Colonic mucosa (tissue), 4 donors: ENCODE data around the gene CARMIL1. TPM values are rescaled to one million over a fixed set of nuclear protein-coding genes. Genes with fewer than 3 reads are reported as not detected.

Source experiments
- DNase-seq: peaks from one replicate; pipeline ENCODE4 v3.0.0-alpha.2; 2020
- H3K27ac ChIP-seq: fragments of 200-600 bp; one replicate; pipeline ENCODE4 v1.8.0; 2021
- H3K27me3 ChIP-seq: fragments of 200-600 bp; one replicate; pipeline ENCODE4 v1.8.0; 2021
- H3K36me3 ChIP-seq: fragments of 200-600 bp; one replicate; pipeline ENCODE4 v1.8.0; 2021
- H3K4me1 ChIP-seq: fragments of 200-600 bp; one replicate; pipeline ENCODE4 v1.8.0; 2021; ENCODE audit warnings: mild to moderate bottlenecking
- H3K4me3 ChIP-seq: fragments of 200-600 bp; one replicate; pipeline ENCODE4 v1.8.0; 2021
- H3K9ac ChIP-seq, 2 donors: one replicate each; pipeline ENCODE4 v1.7.0; 2013; ENCODE audit warnings: control low read depth in 2 of 2, low read depth in 2 of 2, low read length in 2 of 2
- H3K9me3 ChIP-seq: fragments of 200-600 bp; one replicate; pipeline ENCODE4 v1.8.0; 2021
- intact Hi-C: fragments of 100-400 bp; cut with DNase I; formaldehyde crosslinking; loops from one replicate; pipeline ENCODE4 v1.14.1; 2022
- total RNA-seq, 2 donors: library from RNA; stranded (reverse); fragmentation: NEBNext Ultra II Directional in 1 of 2; extraction: Animal tissue kit (Norgen Biotek cat#: 25700) in 1 of 2; gene quantifications; one replicate each; pipeline ENCODE4 v1.2.1, GENCODE V29; 2021
- TF ChIP-seq, protein P1 (sequence below): fragments of 200-600 bp; IDR thresholded peaks from one replicate; pipeline ENCODE4 v1.8.0; 2022; ENCODE audit warnings: antibody characterized with exemption, mild to moderate bottlenecking
- donor health status: healthy.
- donor health status: DM: no; HTN: no; CAD: no.
- donor health status: DM: no; HTN: no; CAD: no.

Gene CARMIL1
- total RNA-seq, 2 donors from 2014 or later, result 38.6 to 50.2 TPM

DNA sequence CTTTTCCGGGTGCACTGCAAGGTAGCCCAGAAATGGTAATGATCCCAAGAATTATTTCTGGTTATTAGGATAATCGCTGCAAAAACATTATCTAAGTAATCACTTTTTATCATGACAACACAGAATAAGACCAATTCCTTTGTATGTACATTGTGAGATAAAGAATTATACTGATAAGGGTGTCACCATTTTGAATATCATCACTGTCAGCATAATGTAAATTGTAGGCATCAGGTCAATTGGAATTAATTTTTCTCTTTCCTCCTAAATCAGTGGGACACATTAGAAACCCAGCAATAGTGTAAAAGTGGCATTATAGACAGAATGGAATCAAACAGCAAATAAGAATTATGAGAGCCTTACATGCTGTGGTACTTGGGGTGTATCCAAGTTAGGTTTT, 189.7 kb downstream of the CARMIL1 start:
- no peaks in the 10 kb centered on the region for H3K27me3 ChIP-seq
- no peak overlapping the region for H3K9ac ChIP-seq
- intact Hi-C loops, result no loop called here
- H3K9me3 ChIP-seq, result no peaks in the 10 kb centered on the region
- H3K27ac ChIP-seq, result no peak overlapping the region
- DNase-seq, result no peak
- TF ChIP-seq, protein P1, sequence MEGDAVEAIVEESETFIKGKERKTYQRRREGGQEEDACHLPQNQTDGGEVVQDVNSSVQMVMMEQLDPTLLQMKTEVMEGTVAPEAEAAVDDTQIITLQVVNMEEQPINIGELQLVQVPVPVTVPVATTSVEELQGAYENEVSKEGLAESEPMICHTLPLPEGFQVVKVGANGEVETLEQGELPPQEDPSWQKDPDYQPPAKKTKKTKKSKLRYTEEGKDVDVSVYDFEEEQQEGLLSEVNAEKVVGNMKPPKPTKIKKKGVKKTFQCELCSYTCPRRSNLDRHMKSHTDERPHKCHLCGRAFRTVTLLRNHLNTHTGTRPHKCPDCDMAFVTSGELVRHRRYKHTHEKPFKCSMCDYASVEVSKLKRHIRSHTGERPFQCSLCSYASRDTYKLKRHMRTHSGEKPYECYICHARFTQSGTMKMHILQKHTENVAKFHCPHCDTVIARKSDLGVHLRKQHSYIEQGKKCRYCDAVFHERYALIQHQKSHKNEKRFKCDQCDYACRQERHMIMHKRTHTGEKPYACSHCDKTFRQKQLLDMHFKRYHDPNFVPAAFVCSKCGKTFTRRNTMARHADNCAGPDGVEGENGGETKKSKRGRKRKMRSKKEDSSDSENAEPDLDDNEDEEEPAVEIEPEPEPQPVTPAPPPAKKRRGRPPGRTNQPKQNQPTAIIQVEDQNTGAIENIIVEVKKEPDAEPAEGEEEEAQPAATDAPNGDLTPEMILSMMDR, result no peak
- H3K36me3 ChIP-seq, result no peaks in the 10 kb centered on the region
- no peak overlapping the region for H3K4me3 ChIP-seq
- no peaks in the 10 kb centered on the region for H3K4me1 ChIP-seq

DNA sequence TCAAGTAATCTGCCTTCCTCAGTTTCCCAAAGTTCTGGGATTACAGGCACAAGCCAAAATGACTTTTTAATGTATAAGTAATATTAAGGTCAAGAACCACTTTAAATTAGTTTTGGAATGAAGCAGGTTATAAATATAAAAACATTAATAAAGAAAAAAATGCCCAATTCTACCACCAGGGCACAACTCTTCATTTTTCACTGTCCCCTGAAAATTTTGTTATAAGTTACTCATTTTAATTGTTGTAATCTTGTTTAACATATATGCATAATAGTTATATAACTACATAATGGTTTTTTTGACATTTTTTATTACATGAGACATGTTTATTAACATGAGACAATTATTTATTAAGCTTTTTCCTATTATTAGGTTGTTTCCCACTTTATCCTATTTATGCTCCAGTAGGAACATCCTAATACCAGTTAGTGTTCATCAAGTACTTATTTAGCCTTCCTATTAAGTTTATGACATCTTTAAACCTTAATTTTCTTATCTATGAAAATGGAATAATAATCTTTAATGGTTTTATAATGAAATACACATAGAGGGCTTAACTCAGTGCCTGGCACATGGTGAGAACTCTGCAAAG, 190.7 kb downstream of the CARMIL1 start:
- no peak overlapping the region for H3K9ac ChIP-seq
- H3K27me3 ChIP-seq, result no peaks in the 10 kb centered on the region
- TF ChIP-seq, protein P1, result no peak
- H3K4me1 ChIP-seq, result no peaks in the 10 kb centered on the region
- no peak for DNase-seq
- intact Hi-C loops, result no loop called here
- H3K9me3 ChIP-seq, result no peaks in the 10 kb centered on the region
- no peak overlapping the region for H3K4me3 ChIP-seq
- H3K27ac ChIP-seq, result no peak overlapping the region
- H3K36me3 ChIP-seq, result no peaks in the 10 kb centered on the region

DNA sequence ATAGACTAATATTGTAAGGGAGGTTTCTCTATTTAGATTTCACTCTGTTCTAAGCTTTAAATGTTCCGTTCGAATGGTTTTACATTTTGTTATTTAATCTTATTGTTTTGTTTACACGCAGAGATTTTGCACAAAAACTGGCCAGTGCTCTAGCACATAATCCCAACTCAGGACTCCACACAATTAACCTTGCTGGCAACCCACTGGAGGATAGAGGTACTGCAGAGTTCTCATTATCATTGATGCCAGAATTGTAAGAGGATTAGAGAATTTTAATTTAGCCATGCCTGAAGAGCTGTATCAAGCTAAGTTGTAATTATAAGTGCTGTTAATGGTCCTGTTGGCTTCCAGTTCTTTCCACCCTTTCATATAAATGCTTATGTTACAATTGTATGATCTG, 193.1 kb downstream of the CARMIL1 start:
- Histone ChIP-seq H3K36me3 (peaks cover 4% of the 10 kb centered on the region), H3K4me3 (no peak overlapping the region), H3K9ac (no peak overlapping the region), H3K27ac (no peak overlapping the region), H3K4me1 (no peaks in the 10 kb centered on the region), H3K27me3 (no peaks in the 10 kb centered on the region), H3K9me3 (no peaks in the 10 kb centered on the region)
- intact Hi-C loops, result no loop called here
- TF ChIP-seq, protein P1, result no peak
- no peak for DNase-seq

DNA sequence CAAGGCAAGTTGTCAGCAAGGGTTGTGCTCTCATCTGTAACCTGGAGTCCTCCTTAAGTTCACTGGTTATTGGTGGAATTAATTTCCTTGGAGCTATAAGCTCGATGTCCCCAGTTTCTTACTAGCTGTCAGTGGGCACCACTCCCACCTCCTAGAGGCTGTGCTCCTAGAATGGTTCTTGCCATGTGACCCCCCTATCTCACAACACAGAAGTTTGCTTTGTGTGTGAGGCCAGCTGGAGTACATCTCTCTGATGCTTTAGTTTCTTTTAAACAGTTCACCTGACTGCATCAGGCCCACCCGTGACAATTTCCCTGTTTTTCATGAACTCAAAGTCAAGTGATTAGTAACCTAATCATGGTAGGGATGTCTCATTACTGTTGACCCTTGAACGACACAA, 193.7 kb downstream of the CARMIL1 start:
- intact Hi-C loops, result no loop called here
- Histone ChIP-seq H3K36me3 (peaks cover 4% of the 10 kb centered on the region), H3K9ac (no peak overlapping the region)

DNA sequence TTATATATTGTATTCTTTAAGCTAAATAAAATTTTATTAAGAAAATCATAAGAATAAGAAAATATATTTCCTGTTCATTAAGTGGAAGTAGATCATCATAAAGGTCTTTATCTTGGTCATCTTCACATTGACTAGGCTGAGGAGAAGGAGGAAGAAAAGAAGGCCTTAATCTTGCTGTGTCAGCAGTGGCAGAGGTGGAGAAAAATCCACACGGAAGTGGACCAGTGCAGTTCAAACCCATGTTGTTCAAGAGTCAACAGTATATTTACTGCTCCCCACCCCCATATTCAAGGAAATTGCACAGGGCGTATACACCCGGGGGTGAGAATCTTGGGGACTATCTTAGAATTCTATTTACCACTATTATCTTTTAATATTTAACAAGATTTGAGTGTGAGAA, 194.3 kb downstream of the CARMIL1 start:
- Histone ChIP-seq H3K36me3 (peaks cover 4% of the 10 kb centered on the region), H3K9ac (no peak overlapping the region), H3K27ac (no peak overlapping the region), H3K4me3 (no peak overlapping the region), H3K4me1 (no peaks in the 10 kb centered on the region), H3K9me3 (no peaks in the 10 kb centered on the region), H3K27me3 (no peaks in the 10 kb centered on the region)
- DNase-seq, result peak; percentile 45
- intact Hi-C loops, result no loop called here
- TF ChIP-seq, protein P1, result no peak

More for the DNA sequence above, 193.7 kb downstream of the CARMIL1 start:
- DNase-seq, result no peak
- TF ChIP-seq, protein P1, result no peak
- H3K9me3 ChIP-seq, result no peaks in the 10 kb centered on the region
- H3K4me3 ChIP-seq, result no peak overlapping the region
- no peak overlapping the region for H3K27ac ChIP-seq
- no peaks in the 10 kb centered on the region for H3K4me1 ChIP-seq
- H3K27me3 ChIP-seq, result no peaks in the 10 kb centered on the region
